CD14-positive monocyte (primary cell): ENCODE data around the gene SOX3. TPM values are rescaled to one million over a fixed set of nuclear protein-coding genes. Genes with fewer than 3 reads are reported as not detected.
A peak's percentile ranks its signal among the peaks of the same experiment; 100 is the strongest.

ENCODE experiments used
- DNase-seq, 3 donors: peaks; one replicate each; pipeline ENCODE4 v3.0.0-alpha.2; 2011 to 2022
- H2AFZ ChIP-seq: 2 replicates; pipeline ENCODE4 v1.6.0; 2012; ENCODE audit warnings: mild to moderate bottlenecking, low read depth, low read length, inconsistent platforms; ENCODE audit not compliant: insufficient read depth, poor library complexity, severe bottlenecking
- H3K27ac ChIP-seq, 2 donors: 1 replicate in 1 of 2; 2 replicates in 1 of 2; pipeline ENCODE4 v1.5.1; 2012 to 2013; ENCODE audit warnings: low read length in 2 of 2, control low read depth in 1 of 2, inconsistent platforms in 1 of 2, low read depth in 1 of 2, mild to moderate bottlenecking in 1 of 2
- H3K27me3 ChIP-seq, 2 donors: one replicate each; pipeline versions ENCODE4 v1.6.0 to v1.6.1; 2011 to 2013; ENCODE audit warnings: low read length in 2 of 2; ENCODE audit not compliant: control insufficient read depth in 2 of 2, insufficient read depth in 2 of 2
- H3K36me3 ChIP-seq, 2 donors: replicated peaks in 1 of 2; 1 replicate in 1 of 2; 2 replicates in 1 of 2; pipeline versions ENCODE4 v1.5.1 to v1.6.1; 2012 to 2013; ENCODE audit warnings: low read length in 2 of 2, control low read depth in 1 of 2, inconsistent platforms in 1 of 2, mild to moderate bottlenecking in 1 of 2; ENCODE audit not compliant: insufficient read depth in 2 of 2, control insufficient read depth in 1 of 2
- H3K4me1 ChIP-seq, 2 donors: 1 replicate in 1 of 2; 2 replicates in 1 of 2; pipeline versions ENCODE4 v1.5.1 to v1.6.1; 2012 to 2013; ENCODE audit warnings: low read length in 2 of 2, control low read depth in 1 of 2, inconsistent platforms in 1 of 2, mild to moderate bottlenecking in 1 of 2, moderate library complexity in 1 of 2; ENCODE audit not compliant: insufficient read depth in 2 of 2, control insufficient read depth in 1 of 2
- H3K4me2 ChIP-seq: replicated peaks from 2 replicates; pipeline ENCODE3; 2012; ENCODE audit warnings: low read length, moderate library complexity, mild to moderate bottlenecking; ENCODE audit not compliant: poor library complexity, severe bottlenecking; ENCODE audit errors: extremely low read depth
- H3K4me3 ChIP-seq, 3 experiments: fragments of 200-600 bp in 1 of 3; sonication (generic) in 1 of 3; replicated peaks in 1 of 3; 1 replicate in 2 of 3; 2 replicates in 1 of 3; pipeline ENCODE4 v1.5.1; 2011 to 2013; ENCODE audit warnings: low read length in 3 of 3, mild to moderate bottlenecking in 3 of 3, control low read depth in 2 of 3, low read depth in 2 of 3, inconsistent platforms in 1 of 3, moderate library complexity in 1 of 3
- H3K79me2 ChIP-seq: 2 replicates; pipeline ENCODE4 v1.6.0; 2012; ENCODE audit warnings: mild to moderate bottlenecking, control low read depth, inconsistent platforms, low read length, moderate library complexity; ENCODE audit not compliant: insufficient read depth
- H3K9ac ChIP-seq: 2 replicates; pipeline ENCODE4 v1.6.0; 2017; ENCODE audit warnings: low read length, mild to moderate bottlenecking; ENCODE audit not compliant: insufficient read depth, poor library complexity, severe bottlenecking
- H3K9me3 ChIP-seq, 2 donors: replicated peaks in 1 of 2; 1 replicate in 1 of 2; 2 replicates in 1 of 2; pipeline versions ENCODE4 v1.5.1 to v1.6.1; 2012 to 2013; ENCODE audit warnings: low read length in 2 of 2, control low read depth in 1 of 2; ENCODE audit not compliant: control insufficient read depth in 1 of 2, insufficient read depth in 1 of 2
- H4K20me1 ChIP-seq: 2 replicates; pipeline ENCODE4 v1.6.0; 2012; ENCODE audit warnings: mild to moderate bottlenecking, low read length, control low read depth, moderate library complexity; ENCODE audit not compliant: insufficient read depth
- H3K27ac Mint-ChIP-seq, 7 donors: one replicate each; pipeline ENCODE4 v1.8.0; 2020; ENCODE audit warnings: mild to moderate bottlenecking in 7 of 7, mixed read lengths in 7 of 7, moderate library complexity in 6 of 7, inconsistent platforms in 2 of 7
- H3K27me3 Mint-ChIP-seq, 3 donors: one replicate each; pipeline ENCODE4 v1.8.0; 2021 to 2022; ENCODE audit warnings: low read depth in 3 of 3, mild to moderate bottlenecking in 3 of 3, mixed read lengths in 3 of 3, moderate library complexity in 3 of 3, inconsistent platforms in 1 of 3
- H3K36me3 Mint-ChIP-seq, 2 donors: one replicate each; pipeline ENCODE4 v1.8.0; 2020; ENCODE audit warnings: mixed read lengths in 2 of 2, inconsistent platforms in 1 of 2, mild to moderate bottlenecking in 1 of 2
- H3K4me1 Mint-ChIP-seq: one replicate; pipeline ENCODE4 v1.8.0; 2020; ENCODE audit warnings: mild to moderate bottlenecking, mixed read lengths
- H3K4me3 Mint-ChIP-seq, 2 donors: one replicate each; pipeline ENCODE4 v1.8.0; 2020; ENCODE audit warnings: mild to moderate bottlenecking in 2 of 2, mixed read lengths in 2 of 2, moderate library complexity in 1 of 2
- H3K9me3 Mint-ChIP-seq, 7 donors: one replicate each; pipeline ENCODE4 v1.8.0; 2020 to 2022; ENCODE audit warnings: mixed read lengths in 7 of 7, mild to moderate bottlenecking in 6 of 7, moderate library complexity in 6 of 7, inconsistent platforms in 2 of 7
- CTCF ChIP-seq: fragments of 200-600 bp; IDR thresholded peaks from one replicate; pipeline ENCODE4 v1.8.0; 2022; ENCODE audit warnings: antibody characterized with exemption, mild to moderate bottlenecking
- WGBS: methylation state at CpG from one replicate; pipeline ENCODE4 v1.1.5; 2013; ENCODE audit warnings: missing lambda C conversion rate; ENCODE audit not compliant: insufficient coverage; 5-methylcytosine and 5-hydroxymethylcytosine counted together
- intact Hi-C, 2 donors: fragments of 100-400 bp; cut with micrococcal nuclease; formaldehyde crosslinking; loops; one replicate each; pipeline versions ENCODE4 v1.15.0 to v1.15.1; 2023
- polyA plus RNA-seq, 3 donors: library from polyadenylated mRNA; depleted of rRNA in 1 of 3; unstranded in 2 of 3; stranded (reverse) in 1 of 3; fragments of 300-500 nt in 2 of 3; fragments of >200 nt in 1 of 3; fragmentation: Illumina TruSeq in 2 of 3; gene quantifications; 1 replicate in 2 of 3; 2 replicates in 1 of 3; pipeline ENCODE4 v1.2.3, GENCODE V29; 2012 to 2021

SOX3 gene
- polyA plus RNA-seq, 3 donors = not detected

GRCh38 chrX:140508958-140509357 lies 4.1 kb upstream of the SOX3 start:
- H3K4me3 Mint-ChIP-seq = peak overlapping the region in 1 of 2 donors; percentile 53
- intact Hi-C loops = no loop called here
- peaks cover 0 to 3% of the 10 kb centered on the region in 2 donors for H3K36me3 Mint-ChIP-seq
- Histone ChIP-seq H3K27ac (no peak overlapping the region), H3K36me3 (no peaks in the 10 kb centered on the region), H3K27me3 (peaks cover 33 to 88% of the 10 kb centered on the region in 2 donors), H3K4me2 (no peak overlapping the region), H3K4me1 (no peaks in the 10 kb centered on the region), H3K4me3 (no peak overlapping the region), H3K79me2 (no peaks in the 10 kb centered on the region), H4K20me1 (no peaks in the 10 kb centered on the region), H3K9ac (no peak overlapping the region), H2AFZ (no peak overlapping the region), H3K9me3 (peaks cover 0 to 63% of the 10 kb centered on the region in 2 donors)
- no peaks in the 10 kb centered on the region for H3K4me1 Mint-ChIP-seq
- no peak overlapping the region for H3K27ac Mint-ChIP-seq
- peaks cover 0 to 63% (median 41%) of the 10 kb centered on the region in 7 donors for H3K9me3 Mint-ChIP-seq
- TF ChIP-seq CTCF = no peak
- H3K27me3 Mint-ChIP-seq = peaks cover 66 to 82% (median 79%) of the 10 kb centered on the region in 3 donors
- no peak for DNase-seq
- 0% methylated on average over 1 of the region's 16 CpGs for WGBS

DNA sequence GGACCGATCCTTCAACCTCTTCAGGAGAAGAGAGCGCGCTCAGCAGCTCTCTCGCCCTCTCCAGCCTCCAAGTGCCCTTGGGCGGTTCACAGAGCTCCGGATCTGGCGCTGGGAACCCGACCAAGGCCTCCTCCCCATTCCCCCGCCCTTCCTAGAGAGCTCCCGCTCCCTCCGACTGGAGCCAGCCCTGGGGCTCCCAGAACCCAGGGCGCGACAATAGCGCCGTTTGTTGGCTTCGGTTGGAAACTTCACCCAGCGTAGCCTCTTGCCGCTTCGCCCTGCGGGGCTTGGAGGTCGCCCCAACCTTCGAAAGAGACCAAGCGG lies 3.1 kb upstream of the SOX3 start:
- no peak overlapping the region for H3K4me2 ChIP-seq

More for the DNA sequence above, 3.1 kb upstream of the SOX3 start:
- Histone ChIP-seq H3K27ac (no peak overlapping the region), H3K79me2 (no peaks in the 10 kb centered on the region), H4K20me1 (no peaks in the 10 kb centered on the region), H3K27me3 (peaks cover 31 to 86% of the 10 kb centered on the region in 2 donors), H3K9me3 (peaks cover 0 to 68% of the 10 kb centered on the region in 2 donors), H3K36me3 (no peaks in the 10 kb centered on the region), H3K4me3 (no peak overlapping the region), H3K9ac (no peak overlapping the region), H2AFZ (no peak overlapping the region), H3K4me1 (no peaks in the 10 kb centered on the region)
- TF ChIP-seq CTCF = no peak
- H3K9me3 Mint-ChIP-seq = peaks cover 0 to 68% (median 46%) of the 10 kb centered on the region in 7 donors
- H3K4me1 Mint-ChIP-seq = peaks cover 5% of the 10 kb centered on the region
- peaks cover 0 to 3% of the 10 kb centered on the region in 2 donors for H3K36me3 Mint-ChIP-seq
- DNase-seq = no peak
- no peak overlapping the region for H3K27ac Mint-ChIP-seq
- WGBS = 1% methylated on average over 18 of the region's 23 CpGs
- intact Hi-C loops = no loop called here
- peaks cover 71 to 85% (median 82%) of the 10 kb centered on the region in 3 donors for H3K27me3 Mint-ChIP-seq
- H3K4me3 Mint-ChIP-seq = peak overlapping the region in 1 of 2 donors; percentile 46
